ENCODE data around the gene CTRL.

CTRL gene

GRCh38 chr16:67962135-67962534 lies 30.5 kb upstream of the CTRL start:
- DNase-seq: no peak

GRCh38 chr16:67961551-67961957 lies 29.9 kb upstream of the CTRL start:
- no peak for DNase-seq

- DNase-seq: no peak
Measured at GRCh38 chr16:67959536-67960329, 28.1 kb upstream of the CTRL start.

GRCh38 chr16:67957622-67958021 lies 26.0 kb upstream of the CTRL start:
- no peak for DNase-seq

- DNase-seq: no peak
Measured at GRCh38 chr16:67954421-67955196, 22.9 kb upstream of the CTRL start.

GRCh38 chr16:67953641-67954375 lies 22.1 kb upstream of the CTRL start:
- no peak for DNase-seq

GRCh38 chr16:67951485-67951884 lies 19.8 kb upstream of the CTRL start:
- no peak for DNase-seq

GRCh38 chr16:67950335-67950843 lies 18.7 kb upstream of the CTRL start:
- no peak for DNase-seq

GRCh38 chr16:67949645-67950044 lies 18.0 kb upstream of the CTRL start:
- no peak for DNase-seq

- DNase-seq: no peak
Measured at GRCh38 chr16:67948015-67948414, 16.4 kb upstream of the CTRL start.

- DNase-seq: no peak
Measured at GRCh38 chr16:67946966-67947558, 15.4 kb upstream of the CTRL start.

- DNase-seq: no peak
Measured at GRCh38 chr16:67946128-67946569, 14.5 kb upstream of the CTRL start.

GRCh38 chr16:67945392-67945933 lies 13.8 kb upstream of the CTRL start:
- no peak for DNase-seq

GRCh38 chr16:67944690-67945391 lies 13.2 kb upstream of the CTRL start:
- no peak for DNase-seq

GRCh38 chr16:67943619-67944504 lies 12.2 kb upstream of the CTRL start, which contains the start of gene LCAT:
TSS of gene LCAT (minus strand) at chr16:67944120. CDS start at chr16:67944101, 19 bp downstream.
- DNase-seq: no peak

- DNase-seq: no peak
Measured at GRCh38 chr16:67943256-67943618, 11.6 kb upstream of the CTRL start.

- DNase-seq: no peak
Measured at GRCh38 chr16:67942510-67943255, 11.0 kb upstream of the CTRL start.

- no peak for DNase-seq
Measured at GRCh38 chr16:67942200-67942509, 10.5 kb upstream of the CTRL start.

- no peak for DNase-seq
Measured at GRCh38 chr16:67941469-67942199, 10.0 kb upstream of the CTRL start.

Data from activated CD8-positive, alpha-beta memory T cell treated with anti-CD3 and anti-CD28 coated beads, Interleukin-2, amount 50 U/mL, for 48 hours (primary cell).